GM19351 (cell line): ENCODE measurements around the gene PACRG.

Experiments
- ATAC-seq: cut with Tn5 transposase; IDR thresholded peaks from one replicate; pipeline ENCODE4 v1.9.1; 2021; ENCODE audit warnings: mild to moderate bottlenecking, moderate library complexity; ENCODE audit not compliant: unreplicated experiment

The PACRG gene

GRCh38 chr6:162773996-162774395 is 46.2 kb downstream of the PACRG start:
- no peak for ATAC-seq

- no peak for ATAC-seq
These were observed 49.3 kb downstream of the PACRG start for GRCh38 chr6:162777091-162777490.

GRCh38 chr6:162778603-162779002 is 50.8 kb downstream of the PACRG start:
- ATAC-seq: no peak

GRCh38 chr6:162785632-162786242 is 58.0 kb downstream of the PACRG start:
- ATAC-seq: no peak

- ATAC-seq: no peak
These were observed 70.9 kb downstream of the PACRG start for GRCh38 chr6:162798546-162799266.

GRCh38 chr6:162814426-162814973 is 86.7 kb downstream of the PACRG start:
- ATAC-seq: no peak

GRCh38 chr6:162817196-162817595 is 89.4 kb downstream of the PACRG start:
- no peak for ATAC-seq

- no peak for ATAC-seq
These were observed 91.5 kb downstream of the PACRG start for GRCh38 chr6:162819284-162819683.

GRCh38 chr6:162821102-162821501 is 93.3 kb downstream of the PACRG start:
- ATAC-seq: no peak

GRCh38 chr6:162825597-162825996 is 97.8 kb downstream of the PACRG start:
- ATAC-seq: peak; percentile 61

GRCh38 chr6:162829013-162829742 is 101.4 kb downstream of the PACRG start:
- ATAC-seq: no peak

GRCh38 chr6:162833776-162834175 is 106.0 kb downstream of the PACRG start:
- ATAC-seq: no peak

GRCh38 chr6:162845972-162846371 is 118.2 kb downstream of the PACRG start:
- ATAC-seq: no peak

GRCh38 chr6:162846723-162847122 is 118.9 kb downstream of the PACRG start:
- no peak for ATAC-seq

- no peak for ATAC-seq
These were observed 121.5 kb downstream of the PACRG start for GRCh38 chr6:162849269-162849668.

GRCh38 chr6:162852192-162852591 is 124.4 kb downstream of the PACRG start:
- ATAC-seq: no peak

GRCh38 chr6:162852840-162853577 is 125.2 kb downstream of the PACRG start:
- no peak for ATAC-seq

- ATAC-seq: no peak
These were observed 126.5 kb downstream of the PACRG start for GRCh38 chr6:162854228-162854627.

- ATAC-seq: no peak
These were observed 127.0 kb downstream of the PACRG start for GRCh38 chr6:162854734-162855191.

GRCh38 chr6:162856885-162857284 is 129.1 kb downstream of the PACRG start:
- no peak for ATAC-seq

GRCh38 chr6:162857326-162857725 is 129.6 kb downstream of the PACRG start:
- ATAC-seq: no peak
